IMR-90 (cell line): ENCODE measurements around the gene RTP4.

Experiments
- CEBPB ChIP-seq: IDR thresholded peaks from 2 replicates; pipeline ENCODE4 v1.6.1; 2012; ENCODE audit warnings: low read depth, low read length, improper control_type of control experiment
- CHD1 ChIP-seq: IDR thresholded peaks from 2 replicates; pipeline ENCODE4 v1.6.1; 2012; ENCODE audit warnings: low read depth, low read length, improper control_type of control experiment
- MAFK ChIP-seq: IDR thresholded peaks from 2 replicates; pipeline ENCODE4 v1.6.1; 2012; ENCODE audit warnings: low read depth, low read length, improper control_type of control experiment
- MXI1 ChIP-seq: IDR thresholded peaks from 2 replicates; pipeline ENCODE4 v1.6.1; 2012; ENCODE audit warnings: low read depth, mild to moderate bottlenecking, low read length, moderate library complexity, borderline replicate concordance
- NFE2L2 ChIP-seq: fragments of 150-350 bp; IDR thresholded peaks from 2 replicates; pipeline ENCODE4 v1.6.1; 2016; ENCODE audit warnings: low read depth, mild to moderate bottlenecking, low read length
- POLR2A ChIP-seq: IDR thresholded peaks from 2 replicates; pipeline ENCODE4 v1.6.1; 2012; ENCODE audit warnings: mild to moderate bottlenecking, low read depth, low read length
- RAD21 ChIP-seq: IDR thresholded peaks from 2 replicates; pipeline ENCODE4 v1.6.1; 2012; ENCODE audit warnings: low read length, improper control_type of control experiment
- RCOR1 ChIP-seq: IDR thresholded peaks from 2 replicates; pipeline ENCODE4 v1.6.1; 2012; ENCODE audit warnings: mild to moderate bottlenecking, low read length, improper control_type of control experiment; ENCODE audit not compliant: insufficient replicate concordance
- RFX5 ChIP-seq: IDR thresholded peaks from 2 replicates; pipeline ENCODE4 v1.8.0; 2012; ENCODE audit warnings: low read depth, mild to moderate bottlenecking, low read length, moderate library complexity
- SMC3 ChIP-seq: fragments of 150-350 bp; IDR thresholded peaks from 2 replicates; pipeline ENCODE4 v1.6.1; 2016; ENCODE audit warnings: low read depth, mild to moderate bottlenecking, antibody characterized with exemption, low read length, moderate library complexity
- TF ChIP-seq, protein P1 (sequence below): conservative IDR thresholded peaks from 2 replicates; pipeline ENCODE4 v1.5.1; 2012; ENCODE audit warnings: mild to moderate bottlenecking, low read depth, low read length, improper control_type of control experiment
- TF ChIP-seq, protein P2 (sequence below): fragments of 150-350 bp; IDR thresholded peaks from 2 replicates; pipeline ENCODE4 v1.6.1; 2017; ENCODE audit warnings: mild to moderate bottlenecking, antibody characterized with exemption, low read length, low read depth
- TF ChIP-seq, protein P3 (sequence below): fragments of 150-350 bp; IDR thresholded peaks from 2 replicates; pipeline ENCODE4 v1.6.1; 2016; ENCODE audit warnings: low read depth, mild to moderate bottlenecking, low read length, moderate library complexity, borderline replicate concordance

DNA sequence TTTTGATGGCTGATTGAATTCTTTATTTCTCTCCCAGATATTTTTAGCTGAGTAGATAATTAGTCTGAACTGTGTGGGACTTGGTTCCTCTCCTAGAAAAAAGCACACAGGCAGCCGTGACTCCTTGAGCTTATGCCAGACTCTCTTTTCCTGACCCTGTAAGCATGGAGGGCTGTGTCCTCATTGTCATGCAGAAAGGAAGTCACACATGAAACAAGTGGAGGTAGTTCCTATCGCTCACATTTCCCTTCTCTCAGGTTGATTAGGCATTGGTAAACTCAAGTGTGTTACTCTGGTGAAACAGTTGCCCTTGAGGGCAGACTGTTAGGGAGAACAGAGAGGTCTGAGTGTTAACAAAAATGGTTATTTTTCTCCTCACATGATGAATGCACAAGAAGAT is 6.3 kb upstream of the RTP4 start:
- TF ChIP-seq, protein P1, sequence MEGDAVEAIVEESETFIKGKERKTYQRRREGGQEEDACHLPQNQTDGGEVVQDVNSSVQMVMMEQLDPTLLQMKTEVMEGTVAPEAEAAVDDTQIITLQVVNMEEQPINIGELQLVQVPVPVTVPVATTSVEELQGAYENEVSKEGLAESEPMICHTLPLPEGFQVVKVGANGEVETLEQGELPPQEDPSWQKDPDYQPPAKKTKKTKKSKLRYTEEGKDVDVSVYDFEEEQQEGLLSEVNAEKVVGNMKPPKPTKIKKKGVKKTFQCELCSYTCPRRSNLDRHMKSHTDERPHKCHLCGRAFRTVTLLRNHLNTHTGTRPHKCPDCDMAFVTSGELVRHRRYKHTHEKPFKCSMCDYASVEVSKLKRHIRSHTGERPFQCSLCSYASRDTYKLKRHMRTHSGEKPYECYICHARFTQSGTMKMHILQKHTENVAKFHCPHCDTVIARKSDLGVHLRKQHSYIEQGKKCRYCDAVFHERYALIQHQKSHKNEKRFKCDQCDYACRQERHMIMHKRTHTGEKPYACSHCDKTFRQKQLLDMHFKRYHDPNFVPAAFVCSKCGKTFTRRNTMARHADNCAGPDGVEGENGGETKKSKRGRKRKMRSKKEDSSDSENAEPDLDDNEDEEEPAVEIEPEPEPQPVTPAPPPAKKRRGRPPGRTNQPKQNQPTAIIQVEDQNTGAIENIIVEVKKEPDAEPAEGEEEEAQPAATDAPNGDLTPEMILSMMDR, result no peak
- TF ChIP-seq POLR2A (no peak), RCOR1 (no peak), RAD21 (no peak), SMC3 (no peak), CEBPB (no peak), MAFK (no peak), RFX5 (no peak), MXI1 (no peak), CHD1 (no peak), NFE2L2 (no peak)
- TF ChIP-seq, protein P2, sequence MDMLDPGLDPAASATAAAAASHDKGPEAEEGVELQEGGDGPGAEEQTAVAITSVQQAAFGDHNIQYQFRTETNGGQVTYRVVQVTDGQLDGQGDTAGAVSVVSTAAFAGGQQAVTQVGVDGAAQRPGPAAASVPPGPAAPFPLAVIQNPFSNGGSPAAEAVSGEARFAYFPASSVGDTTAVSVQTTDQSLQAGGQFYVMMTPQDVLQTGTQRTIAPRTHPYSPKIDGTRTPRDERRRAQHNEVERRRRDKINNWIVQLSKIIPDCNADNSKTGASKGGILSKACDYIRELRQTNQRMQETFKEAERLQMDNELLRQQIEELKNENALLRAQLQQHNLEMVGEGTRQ, result no peak
- TF ChIP-seq, protein P3, sequence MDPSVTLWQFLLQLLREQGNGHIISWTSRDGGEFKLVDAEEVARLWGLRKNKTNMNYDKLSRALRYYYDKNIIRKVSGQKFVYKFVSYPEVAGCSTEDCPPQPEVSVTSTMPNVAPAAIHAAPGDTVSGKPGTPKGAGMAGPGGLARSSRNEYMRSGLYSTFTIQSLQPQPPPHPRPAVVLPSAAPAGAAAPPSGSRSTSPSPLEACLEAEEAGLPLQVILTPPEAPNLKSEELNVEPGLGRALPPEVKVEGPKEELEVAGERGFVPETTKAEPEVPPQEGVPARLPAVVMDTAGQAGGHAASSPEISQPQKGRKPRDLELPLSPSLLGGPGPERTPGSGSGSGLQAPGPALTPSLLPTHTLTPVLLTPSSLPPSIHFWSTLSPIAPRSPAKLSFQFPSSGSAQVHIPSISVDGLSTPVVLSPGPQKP, result no peak
